HepG2 (cell line): Measurements from ENCODE around the gene SLC44A4. TPM values are rescaled to one million over a fixed set of nuclear protein-coding genes. Genes with fewer than 3 reads are reported as not detected.
A peak's percentile ranks its signal among the peaks of the same experiment; 100 is the strongest.

Experiments used
- AGO2 ChIP-seq: fragments of 200-400 bp; formaldehyde crosslinking; optimal IDR thresholded peaks from 2 replicates; pipeline ENCODE3; 2017; ENCODE audit warnings: mild to moderate bottlenecking, low read depth, low read length, moderate library complexity
- ARNT2 ChIP-seq: sonication (generic); formaldehyde crosslinking; IDR thresholded peaks from 2 replicates; pipeline ENCODE4 v1.8.0; 2022; ENCODE audit warnings: mild to moderate bottlenecking, low read depth, missing genetic modification reagents, moderate library complexity
- ATAD3A ChIP-seq: sonication (generic); formaldehyde crosslinking; IDR thresholded peaks from 2 replicates; pipeline ENCODE4 v1.4.0; 2020; ENCODE audit warnings: missing genetic modification reagents
- KDM2A ChIP-seq: sonication (generic); formaldehyde crosslinking; IDR thresholded peaks from 2 replicates; pipeline ENCODE4 v1.4.0; 2020; ENCODE audit warnings: low read depth, missing genetic modification reagents, borderline replicate concordance
- NFKB2 ChIP-seq: sonication (generic); formaldehyde crosslinking; IDR thresholded peaks from 2 replicates; pipeline ENCODE4 v1.4.0; 2020; ENCODE audit warnings: missing genetic modification reagents, borderline replicate concordance
- NPAS2 ChIP-seq: sonication (generic); formaldehyde crosslinking; IDR thresholded peaks from 2 replicates; pipeline ENCODE4 v1.8.0; 2022; ENCODE audit warnings: mild to moderate bottlenecking, missing genetic modification reagents, borderline replicate concordance
- NR2F2 ChIP-seq: IDR thresholded peaks from 2 replicates; pipeline ENCODE4 v1.6.1; 2012; ENCODE audit warnings: low read depth, inconsistent platforms, borderline replicate concordance
- PHB2 ChIP-seq: fragments of 450-650 bp; IDR thresholded peaks from 2 replicates; pipeline ENCODE4 v1.6.1; 2018; ENCODE audit not compliant: partially characterized antibody
- PTBP1 ChIP-seq: fragments of 200-400 bp; formaldehyde crosslinking; IDR thresholded peaks from 2 replicates; pipeline ENCODE4 v1.6.1; 2018; ENCODE audit warnings: low read length, low read depth; ENCODE audit not compliant: poor library complexity, severe bottlenecking
- SAP130 ChIP-seq: IDR thresholded peaks from 2 replicates; pipeline ENCODE4 v1.6.1; 2016; ENCODE audit warnings: low read depth
- SMC3 ChIP-seq: IDR thresholded peaks from 2 replicates; pipeline ENCODE4 v1.6.1; 2011; ENCODE audit warnings: low read length, improper control_type of control experiment
- STAG1 ChIP-seq: sonication (generic); formaldehyde crosslinking; IDR thresholded peaks from 2 replicates; pipeline ENCODE4 v1.4.0; 2020; ENCODE audit warnings: missing genetic modification reagents
- ZBTB7A ChIP-seq: sonication (generic); formaldehyde crosslinking; IDR thresholded peaks from 2 replicates; pipeline ENCODE4 v1.8.0; 2022; ENCODE audit warnings: mild to moderate bottlenecking, missing genetic modification reagents
- ZNF274 ChIP-seq: sonication (generic); formaldehyde crosslinking; IDR thresholded peaks from 2 replicates; pipeline ENCODE4 v1.5.1; 2020; ENCODE audit warnings: mild to moderate bottlenecking, missing genetic modification reagents
- ZNF451 ChIP-seq: sonication (generic); formaldehyde crosslinking; IDR thresholded peaks from 2 replicates; pipeline ENCODE4 v1.5.0; 2020; ENCODE audit warnings: mild to moderate bottlenecking, missing genetic modification reagents
- ZNF598 ChIP-seq: sonication (generic); formaldehyde crosslinking; IDR thresholded peaks from 2 replicates; pipeline ENCODE4 v1.5.1; 2020; ENCODE audit warnings: mild to moderate bottlenecking, missing genetic modification reagents, borderline replicate concordance
- ZNF891 ChIP-seq: sonication (generic); formaldehyde crosslinking; IDR thresholded peaks from 2 replicates; pipeline ENCODE4 v1.5.0; 2020; ENCODE audit warnings: mild to moderate bottlenecking, missing genetic modification reagents
- polyA plus RNA-seq, 8 experiments: library from polyadenylated mRNA; depleted of rRNA in 3 of 8; stranded (reverse) in 7 of 8; unstranded in 1 of 8; fragments of >200 nt; fragmentation: Illumina TruSeq in 4 of 8; extraction: Trizol in 4 of 8; gene quantifications; 2 replicates each; pipeline versions ENCODE4 v1.2.1 to v1.2.3, GENCODE V29; 2011 to 2016; ENCODE audit warnings: low read depth in 4 of 8, missing spikeins in 1 of 8, mixed read lengths in 1 of 8; ENCODE audit not compliant: insufficient read depth in 1 of 8
- total RNA-seq, 5 experiments: library from RNA; depleted of rRNA; stranded (reverse); fragments of >200 nt; fragmentation: Illumina TruSeq; extraction: Trizol; gene quantifications; 2 replicates each; pipeline ENCODE4 v1.2.3, GENCODE V29; 2016; ENCODE audit warnings: low read depth in 1 of 5
- TF ChIP-seq, protein P1 (sequence below): sonication (generic); formaldehyde crosslinking; IDR thresholded peaks from 2 replicates; pipeline ENCODE4 v1.5.1; 2020; ENCODE audit warnings: mild to moderate bottlenecking, missing genetic modification reagents, moderate library complexity
- TF ChIP-seq, protein P2 (sequence below): sonication (generic); formaldehyde crosslinking; IDR thresholded peaks from 2 replicates; pipeline ENCODE4 v1.5.0; 2020; ENCODE audit warnings: mild to moderate bottlenecking, missing genetic modification reagents, borderline replicate concordance
- TF ChIP-seq, protein P3 (sequence below): sonication (generic); formaldehyde crosslinking; IDR thresholded peaks from 2 replicates; pipeline ENCODE4 v1.9.0; 2022; ENCODE audit warnings: missing genetic modification reagents, mild to moderate bottlenecking, borderline replicate concordance
- TF ChIP-seq, protein P4 (sequence below): sonication (generic); formaldehyde crosslinking; IDR thresholded peaks from 2 replicates; pipeline ENCODE4 v1.4.0; 2020; ENCODE audit warnings: mild to moderate bottlenecking, missing genetic modification reagents

The SLC44A4 gene
- total and polyA plus RNA-seq, 2 of the 13 experiments (the other 11 are each of a cell fraction or from before 2014, with no cell fraction given): 3.5 to 5.9 TPM

DNA sequence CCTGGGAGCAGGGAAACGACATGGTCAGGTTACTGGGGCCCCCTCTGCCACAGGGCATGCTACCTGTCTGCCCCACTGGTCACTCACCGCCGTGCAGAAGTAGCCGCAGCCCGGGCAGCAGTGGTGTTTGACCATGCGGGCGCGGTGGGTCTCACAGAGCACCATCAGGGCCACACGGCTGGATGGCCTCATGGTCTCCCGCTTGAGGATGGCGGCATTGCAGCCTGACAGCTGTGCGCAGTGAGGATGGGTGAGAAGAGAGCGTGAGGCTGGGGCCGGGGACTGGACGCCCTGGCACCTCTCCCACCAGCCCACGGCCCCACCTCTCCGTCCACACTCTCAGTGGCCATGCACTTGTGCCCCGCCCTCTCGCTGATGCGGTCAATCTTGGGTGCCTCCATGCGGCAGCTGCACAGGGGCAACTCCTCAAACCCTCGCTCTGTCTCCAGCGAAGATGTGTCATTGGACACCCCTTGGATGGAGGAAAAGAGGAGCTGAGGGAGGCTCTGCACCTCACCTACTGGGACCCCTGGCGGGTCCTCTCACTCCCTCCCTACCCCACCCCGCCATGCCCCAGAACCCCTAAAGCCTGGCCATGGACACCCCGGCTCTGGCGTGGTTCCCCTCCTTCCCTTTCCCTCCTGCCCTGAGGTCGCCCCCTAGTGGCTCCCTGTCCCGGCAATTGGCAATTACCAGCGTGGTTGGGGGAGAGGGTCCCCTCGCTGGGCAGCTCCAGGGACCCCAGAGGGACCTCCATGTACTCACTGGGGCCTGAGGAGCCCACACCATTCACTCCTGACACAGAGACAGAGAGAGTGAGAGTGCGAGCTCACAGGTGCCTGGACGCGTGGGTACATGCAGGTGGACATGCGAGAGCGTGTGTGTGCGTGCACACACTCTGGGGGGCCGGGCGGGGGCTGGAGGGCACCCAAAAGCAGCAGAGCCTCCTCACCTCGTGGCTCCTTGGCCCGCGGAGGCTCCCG lies 9.8 kb upstream of the SLC44A4 start (continued):
- 0 out of 2 replicates have a peak, but pooled peaks have one; percentile 26 for TF ChIP-seq ZNF451 (CRISPR knock-in tag)
- TF ChIP-seq ZNF598 (CRISPR knock-in tag): peak; percentile 31; the same call in 1 of the 2 replicates
- TF ChIP-seq SMC3: peak; percentile 72
- no peak for TF ChIP-seq ARNT2
- TF ChIP-seq STAG1: peak; percentile 83
- TF ChIP-seq, protein P1, sequence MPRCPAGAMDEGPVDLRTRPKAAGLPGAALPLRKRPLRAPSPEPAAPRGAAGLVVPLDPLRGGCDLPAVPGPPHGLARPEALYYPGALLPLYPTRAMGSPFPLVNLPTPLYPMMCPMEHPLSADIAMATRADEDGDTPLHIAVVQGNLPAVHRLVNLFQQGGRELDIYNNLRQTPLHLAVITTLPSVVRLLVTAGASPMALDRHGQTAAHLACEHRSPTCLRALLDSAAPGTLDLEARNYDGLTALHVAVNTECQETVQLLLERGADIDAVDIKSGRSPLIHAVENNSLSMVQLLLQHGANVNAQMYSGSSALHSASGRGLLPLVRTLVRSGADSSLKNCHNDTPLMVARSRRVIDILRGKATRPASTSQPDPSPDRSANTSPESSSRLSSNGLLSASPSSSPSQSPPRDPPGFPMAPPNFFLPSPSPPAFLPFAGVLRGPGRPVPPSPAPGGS (CRISPR knock-in tag): no peak
- TF ChIP-seq, protein P2, sequence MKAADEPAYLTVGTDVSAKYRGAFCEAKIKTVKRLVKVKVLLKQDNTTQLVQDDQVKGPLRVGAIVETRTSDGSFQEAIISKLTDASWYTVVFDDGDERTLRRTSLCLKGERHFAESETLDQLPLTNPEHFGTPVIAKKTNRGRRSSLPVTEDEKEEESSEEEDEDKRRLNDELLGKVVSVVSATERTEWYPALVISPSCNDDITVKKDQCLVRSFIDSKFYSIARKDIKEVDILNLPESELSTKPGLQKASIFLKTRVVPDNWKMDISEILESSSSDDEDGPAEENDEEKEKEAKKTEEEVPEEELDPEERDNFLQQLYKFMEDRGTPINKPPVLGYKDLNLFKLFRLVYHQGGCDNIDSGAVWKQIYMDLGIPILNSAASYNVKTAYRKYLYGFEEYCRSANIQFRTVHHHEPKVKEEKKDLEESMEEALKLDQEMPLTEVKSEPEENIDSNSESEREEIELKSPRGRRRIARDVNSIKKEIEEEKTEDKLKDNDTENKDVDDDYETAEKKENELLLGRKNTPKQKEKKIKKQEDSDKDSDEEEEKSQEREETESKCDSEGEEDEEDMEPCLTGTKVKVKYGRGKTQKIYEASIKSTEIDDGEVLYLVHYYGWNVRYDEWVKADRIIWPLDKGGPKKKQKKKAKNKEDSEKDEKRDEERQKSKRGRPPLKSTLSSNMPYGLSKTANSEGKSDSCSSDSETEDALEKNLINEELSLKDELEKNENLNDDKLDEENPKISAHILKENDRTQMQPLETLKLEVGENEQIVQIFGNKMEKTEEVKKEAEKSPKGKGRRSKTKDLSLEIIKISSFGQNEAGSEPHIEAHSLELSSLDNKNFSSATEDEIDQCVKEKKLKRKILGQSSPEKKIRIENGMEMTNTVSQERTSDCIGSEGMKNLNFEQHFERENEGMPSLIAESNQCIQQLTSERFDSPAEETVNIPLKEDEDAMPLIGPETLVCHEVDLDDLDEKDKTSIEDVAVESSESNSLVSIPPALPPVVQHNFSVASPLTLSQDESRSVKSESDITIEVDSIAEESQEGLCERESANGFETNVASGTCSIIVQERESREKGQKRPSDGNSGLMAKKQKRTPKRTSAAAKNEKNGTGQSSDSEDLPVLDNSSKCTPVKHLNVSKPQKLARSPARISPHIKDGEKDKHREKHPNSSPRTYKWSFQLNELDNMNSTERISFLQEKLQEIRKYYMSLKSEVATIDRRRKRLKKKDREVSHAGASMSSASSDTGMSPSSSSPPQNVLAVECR (CRISPR knock-in tag): peak; percentile 46; the same call in 1 of the 2 replicates
- TF ChIP-seq ZBTB7A: peak; percentile 40; the same call in 1 of the 2 replicates
- TF ChIP-seq ZNF891 (CRISPR knock-in tag): peak; percentile 62; the same call in 1 of the 2 replicates
- peak; percentile 60; the same call in 1 of the 2 replicates for TF ChIP-seq NFKB2 (CRISPR knock-in tag)
- TF ChIP-seq KDM2A (CRISPR knock-in tag): 0 out of 2 replicates have a peak, but pooled peaks have one; percentile 27
- TF ChIP-seq NR2F2: no peak
- TF ChIP-seq SAP130: peak; percentile 22; the same call in 1 of the 2 replicates
- TF ChIP-seq PHB2: no peak
- no peak for TF ChIP-seq NPAS2
- TF ChIP-seq, protein P3, sequence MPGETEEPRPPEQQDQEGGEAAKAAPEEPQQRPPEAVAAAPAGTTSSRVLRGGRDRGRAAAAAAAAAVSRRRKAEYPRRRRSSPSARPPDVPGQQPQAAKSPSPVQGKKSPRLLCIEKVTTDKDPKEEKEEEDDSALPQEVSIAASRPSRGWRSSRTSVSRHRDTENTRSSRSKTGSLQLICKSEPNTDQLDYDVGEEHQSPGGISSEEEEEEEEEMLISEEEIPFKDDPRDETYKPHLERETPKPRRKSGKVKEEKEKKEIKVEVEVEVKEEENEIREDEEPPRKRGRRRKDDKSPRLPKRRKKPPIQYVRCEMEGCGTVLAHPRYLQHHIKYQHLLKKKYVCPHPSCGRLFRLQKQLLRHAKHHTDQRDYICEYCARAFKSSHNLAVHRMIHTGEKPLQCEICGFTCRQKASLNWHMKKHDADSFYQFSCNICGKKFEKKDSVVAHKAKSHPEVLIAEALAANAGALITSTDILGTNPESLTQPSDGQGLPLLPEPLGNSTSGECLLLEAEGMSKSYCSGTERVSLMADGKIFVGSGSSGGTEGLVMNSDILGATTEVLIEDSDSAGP (CRISPR knock-in tag): peak; percentile 58; the same call in 1 of the 2 replicates
- peak; percentile 73; the same call in 1 of the 2 replicates for TF ChIP-seq ZNF274 (CRISPR knock-in tag)
- TF ChIP-seq ATAD3A (CRISPR knock-in tag): no peak
- TF ChIP-seq, protein P4, sequence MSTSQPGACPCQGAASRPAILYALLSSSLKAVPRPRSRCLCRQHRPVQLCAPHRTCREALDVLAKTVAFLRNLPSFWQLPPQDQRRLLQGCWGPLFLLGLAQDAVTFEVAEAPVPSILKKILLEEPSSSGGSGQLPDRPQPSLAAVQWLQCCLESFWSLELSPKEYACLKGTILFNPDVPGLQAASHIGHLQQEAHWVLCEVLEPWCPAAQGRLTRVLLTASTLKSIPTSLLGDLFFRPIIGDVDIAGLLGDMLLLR (CRISPR knock-in tag): peak; percentile 40; the same call in 1 of the 2 replicates
- TF ChIP-seq PTBP1: peak; percentile 16
- peak; percentile 58 for TF ChIP-seq AGO2
